GM12892 (cell line): Measurements from ENCODE around the gene P4HA2.
A peak's percentile ranks its signal among the peaks of the same experiment; 100 is the strongest.

ENCODE experiments used
- DNase-seq: peaks from one replicate; pipeline ENCODE4 v3.0.0; 2011; ENCODE audit not compliant: insufficient read length
- FAIRE-seq: peaks from 2 replicates; lab custom pipeline; 2011; peaks lifted over from hg19 to GRCh38; lab: Jason Lieb, UNC
- POLR2A ChIP-seq: IDR thresholded peaks from 2 replicates; pipeline ENCODE4 v1.6.1; 2011; ENCODE audit warnings: low read depth, low read length, control low read depth
- POLR2AphosphoS5 ChIP-seq: IDR thresholded peaks from 2 replicates; pipeline ENCODE4 v1.6.1; 2011; ENCODE audit warnings: low read depth, low read length, control low read depth
- TAF1 ChIP-seq: IDR thresholded peaks from 2 replicates; pipeline ENCODE4 v1.6.1; 2011; ENCODE audit warnings: low read depth, mild to moderate bottlenecking, control low read depth, low read length, borderline replicate concordance

Gene P4HA2

GRCh38 chr5:132213666-132214065 is 14.0 kb downstream of the P4HA2 start:
- DNase-seq (no peak), FAIRE-seq (no peak)
- TF ChIP-seq TAF1 (no peak), POLR2A (no peak), POLR2AphosphoS5 (no peak)

- TF ChIP-seq POLR2AphosphoS5 = no peak
- no peak for TF ChIP-seq TAF1
- TF ChIP-seq POLR2A = no peak
- DNase-seq (no peak), FAIRE-seq (no peak)
These were observed 15.9 kb downstream of the P4HA2 start for GRCh38 chr5:132211787-132212186.

GRCh38 chr5:132210944-132211343 is 16.7 kb downstream of the P4HA2 start:
- TF ChIP-seq POLR2AphosphoS5 = no peak
- TF ChIP-seq TAF1 = no peak
- TF ChIP-seq POLR2A = no peak
- DNase-seq = no peak
- no peak for FAIRE-seq

- TF ChIP-seq TAF1 (no peak), POLR2A (no peak), POLR2AphosphoS5 (no peak)
- FAIRE-seq = no peak
- DNase-seq = no peak
These were observed 17.6 kb downstream of the P4HA2 start for GRCh38 chr5:132209901-132210545.

GRCh38 chr5:132209131-132209530 is 18.5 kb downstream of the P4HA2 start:
- DNase-seq = no peak
- FAIRE-seq = no peak
- TF ChIP-seq POLR2AphosphoS5 (no peak), POLR2A (no peak), TAF1 (no peak)

- no peak for DNase-seq
These were observed 19.9 kb downstream of the P4HA2 start for GRCh38 chr5:132207778-132208177.

GRCh38 chr5:132206782-132207181 is 20.9 kb downstream of the P4HA2 start:
- TF ChIP-seq POLR2A = no peak
- no peak for TF ChIP-seq POLR2AphosphoS5
- TF ChIP-seq TAF1 = no peak
- FAIRE-seq (no peak), DNase-seq (no peak)

More at GRCh38 chr5:132207778-132208177, 19.9 kb downstream of the P4HA2 start:
- TF ChIP-seq POLR2AphosphoS5 (no peak), TAF1 (no peak), POLR2A (no peak)
- FAIRE-seq = no peak

- FAIRE-seq (peak; percentile 67), DNase-seq (no peak)
- no peak for TF ChIP-seq TAF1
- no peak for TF ChIP-seq POLR2AphosphoS5
- no peak for TF ChIP-seq POLR2A
These were observed 22.1 kb downstream of the P4HA2 start for GRCh38 chr5:132205385-132206125.

- no peak for TF ChIP-seq POLR2AphosphoS5
- no peak for TF ChIP-seq TAF1
- no peak for TF ChIP-seq POLR2A
- FAIRE-seq (no peak), DNase-seq (no peak)
These were observed 23.1 kb downstream of the P4HA2 start for GRCh38 chr5:132204371-132205135.

GRCh38 chr5:132203916-132204315 is 23.7 kb downstream of the P4HA2 start:
- FAIRE-seq = no peak
- no peak for DNase-seq

GRCh38 chr5:132203464-132203818 is 24.2 kb downstream of the P4HA2 start:
- no peak for TF ChIP-seq POLR2AphosphoS5
- no peak for TF ChIP-seq POLR2A
- TF ChIP-seq TAF1 = no peak
- FAIRE-seq (peak; percentile 82), DNase-seq (no peak)

More at GRCh38 chr5:132203916-132204315, 23.7 kb downstream of the P4HA2 start:
- TF ChIP-seq POLR2AphosphoS5 = no peak
- no peak for TF ChIP-seq POLR2A
- TF ChIP-seq TAF1 = no peak
